ENCODE measurements around the gene CD320.
"Not testable (repeated sequence)": the region's sequence is repeated elsewhere in the genome, so short reads cannot be mapped to it uniquely, and the experiment has no call there.

The CD320 gene

GRCh38 chr19:8304841-8305621 is 3.1 kb downstream of the CD320 start:
- no peak for DNase-seq (ENCODE audit: low spot score)
- TF ChIP-seq CTCF (IDR thresholded peaks at IDR 0.05; ENCODE audit: extremely low read depth, insufficient read depth, missing control alignments): no peak
- in situ Hi-C loops (cut with MboI; ENCODE audit: low pct_unique_long_range_greater_than_20kb, low sequenced_read_pairs, unreplicated experiment): no loop called here

- in situ Hi-C loops (cut with MboI; ENCODE audit: low pct_unique_long_range_greater_than_20kb, low sequenced_read_pairs, unreplicated experiment): no loop called here
- no peak for DNase-seq (ENCODE audit: low spot score)
- TF ChIP-seq CTCF (IDR thresholded peaks at IDR 0.05; ENCODE audit: extremely low read depth, insufficient read depth, missing control alignments): no peak
Observed at GRCh38 chr19:8302734-8303133, 5.4 kb downstream of the CD320 start.

GRCh38 chr19:8302357-8302691 is 5.8 kb downstream of the CD320 start:
- in situ Hi-C loops (cut with MboI; ENCODE audit: low pct_unique_long_range_greater_than_20kb, low sequenced_read_pairs, unreplicated experiment): no loop called here
- no peak for TF ChIP-seq CTCF (IDR thresholded peaks at IDR 0.05; ENCODE audit: extremely low read depth, insufficient read depth, missing control alignments)
- no peak for DNase-seq (ENCODE audit: low spot score)

- DNase-seq (ENCODE audit: low spot score); in situ Hi-C loops (cut with MboI; ENCODE audit: low pct_unique_long_range_greater_than_20kb, low sequenced_read_pairs, unreplicated experiment): not testable (repeated sequence)
Observed at GRCh38 chr19:8291337-8291736, 16.8 kb downstream of the CD320 start.

- in situ Hi-C loops (cut with MboI; ENCODE audit: low pct_unique_long_range_greater_than_20kb, low sequenced_read_pairs, unreplicated experiment): not testable (repeated sequence)
Observed at GRCh38 chr19:8276508-8276907, 31.6 kb downstream of the CD320 start.

GRCh38 chr19:8269724-8270123 is 38.4 kb downstream of the CD320 start:
- in situ Hi-C loops (cut with MboI; ENCODE audit: low pct_unique_long_range_greater_than_20kb, low sequenced_read_pairs, unreplicated experiment): no loop called here
- no peak for TF ChIP-seq CTCF (IDR thresholded peaks at IDR 0.05; ENCODE audit: extremely low read depth, insufficient read depth, missing control alignments)

More at GRCh38 chr19:8276508-8276907, 31.6 kb downstream of the CD320 start:
- DNase-seq (ENCODE audit: low spot score): not testable (repeated sequence)

GRCh38 chr19:8265872-8266271 is 42.3 kb downstream of the CD320 start:
- no peak for TF ChIP-seq CTCF (IDR thresholded peaks at IDR 0.05; ENCODE audit: extremely low read depth, insufficient read depth, missing control alignments)
- in situ Hi-C loops (cut with MboI; ENCODE audit: low pct_unique_long_range_greater_than_20kb, low sequenced_read_pairs, unreplicated experiment): no loop called here
- no peak for DNase-seq (ENCODE audit: low spot score)

More at GRCh38 chr19:8269724-8270123, 38.4 kb downstream of the CD320 start:
- no peak for DNase-seq (ENCODE audit: low spot score)

GRCh38 chr19:8264248-8264647 is 43.9 kb downstream of the CD320 start:
- DNase-seq (ENCODE audit: low spot score); in situ Hi-C loops (cut with MboI; ENCODE audit: low pct_unique_long_range_greater_than_20kb, low sequenced_read_pairs, unreplicated experiment): not testable (repeated sequence)
